ENCODE results near the gene CLEC3B. TPM values are rescaled to one million over a fixed set of nuclear protein-coding genes. Genes with fewer than 3 reads are reported as not detected.
"Not testable (repeated sequence)": the region's sequence is repeated elsewhere in the genome, so short reads cannot be mapped to it uniquely, and the experiment has no call there.

CLEC3B gene
- total RNA-seq, 1 experiment from 2014 or later = not detected

DNA sequence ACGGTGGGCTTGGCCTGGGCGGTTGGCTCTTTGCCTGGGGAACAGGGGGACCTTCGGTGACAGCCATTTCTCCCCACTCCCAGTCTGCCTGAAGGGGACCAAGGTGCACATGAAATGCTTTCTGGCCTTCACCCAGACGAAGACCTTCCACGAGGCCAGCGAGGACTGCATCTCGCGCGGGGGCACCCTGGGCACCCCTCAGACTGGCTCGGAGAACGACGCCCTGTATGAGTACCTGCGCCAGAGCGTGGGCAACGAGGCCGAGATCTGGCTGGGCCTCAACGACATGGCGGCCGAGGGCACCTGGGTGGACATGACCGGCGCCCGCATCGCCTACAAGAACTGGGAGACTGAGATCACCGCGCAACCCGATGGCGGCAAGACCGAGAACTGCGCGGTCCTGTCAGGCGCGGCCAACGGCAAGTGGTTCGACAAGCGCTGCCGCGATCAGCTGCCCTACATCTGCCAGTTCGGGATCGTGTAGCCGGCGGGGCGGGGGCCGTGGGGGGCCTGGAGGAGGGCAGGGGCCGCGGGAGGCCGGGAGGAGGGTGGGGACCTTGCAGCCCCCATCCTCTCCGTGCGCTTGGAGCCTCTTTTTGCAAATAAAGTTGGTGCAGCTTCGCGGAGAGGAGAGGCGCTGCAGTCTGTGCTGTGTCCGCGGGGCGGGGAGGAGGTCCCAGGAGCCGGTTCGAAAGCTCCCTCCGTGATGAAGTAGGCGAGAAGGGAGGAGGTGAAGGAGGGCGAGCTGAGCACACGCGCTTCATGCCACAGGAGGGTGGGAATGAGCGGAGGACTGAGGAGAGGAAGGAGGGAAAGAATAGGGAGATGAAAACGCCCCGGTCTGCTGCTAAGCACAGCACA, 9.6 kb downstream of the CLEC3B start:
- no peak for DNase-seq (ENCODE audit: low read depth)

DNA sequence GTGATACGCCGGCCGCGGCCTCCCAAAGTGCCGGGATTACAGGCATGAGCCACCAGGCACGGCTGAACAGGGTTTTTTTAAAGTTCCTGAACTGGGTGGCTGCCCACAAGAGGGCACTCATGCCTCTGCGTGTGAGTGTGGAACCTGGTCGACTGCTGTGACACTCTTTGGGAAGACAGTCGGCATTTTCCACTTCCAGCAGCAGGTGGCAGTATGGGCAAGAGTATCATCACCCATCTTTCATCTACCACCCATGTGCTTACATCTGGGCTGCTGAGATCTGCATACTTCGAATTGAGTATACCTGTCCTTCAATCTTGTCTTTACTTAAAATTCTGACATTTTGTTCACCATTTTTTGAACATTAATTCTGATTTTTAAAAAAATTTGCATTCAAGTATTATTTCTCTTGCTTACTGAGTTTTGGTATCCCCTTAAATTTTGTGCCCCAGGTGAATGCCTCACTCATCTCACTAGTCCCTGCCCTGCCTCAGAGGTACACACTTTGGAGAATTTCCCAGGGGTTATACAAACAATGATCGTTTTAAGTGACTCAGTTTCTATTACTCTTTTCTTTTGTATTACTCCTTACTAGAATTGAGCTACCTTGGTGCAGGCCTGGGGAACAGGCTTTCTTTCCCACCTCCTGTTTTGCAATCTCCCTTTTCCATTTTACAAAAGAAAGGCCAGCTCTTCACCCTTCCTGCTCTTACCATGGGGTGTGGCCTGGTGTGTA, 11.8 kb downstream of the CLEC3B start:
- peak; percentile 91 for DNase-seq (ENCODE audit: low read depth)

DNA sequence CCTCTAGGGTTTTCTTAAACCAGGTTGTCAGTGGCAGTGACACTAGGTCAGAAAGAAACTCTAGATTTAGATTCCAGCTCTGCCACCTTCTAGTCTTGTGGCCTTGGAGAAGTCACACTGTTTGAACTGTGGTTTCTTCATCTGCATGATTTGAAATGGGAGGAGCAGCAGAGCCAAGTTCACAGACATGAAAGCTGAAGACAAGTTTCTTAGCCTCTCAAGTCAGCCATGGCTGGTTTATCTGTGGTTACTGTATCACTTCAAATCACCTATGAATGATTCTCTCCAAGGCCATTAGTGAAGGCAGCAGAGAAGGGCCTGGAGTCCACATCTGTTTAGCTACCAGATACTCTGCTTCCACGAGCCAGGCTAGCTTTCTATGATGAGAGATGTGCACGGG, 15.6 kb downstream of the CLEC3B start:
- no peak for DNase-seq (ENCODE audit: low read depth)

DNA sequence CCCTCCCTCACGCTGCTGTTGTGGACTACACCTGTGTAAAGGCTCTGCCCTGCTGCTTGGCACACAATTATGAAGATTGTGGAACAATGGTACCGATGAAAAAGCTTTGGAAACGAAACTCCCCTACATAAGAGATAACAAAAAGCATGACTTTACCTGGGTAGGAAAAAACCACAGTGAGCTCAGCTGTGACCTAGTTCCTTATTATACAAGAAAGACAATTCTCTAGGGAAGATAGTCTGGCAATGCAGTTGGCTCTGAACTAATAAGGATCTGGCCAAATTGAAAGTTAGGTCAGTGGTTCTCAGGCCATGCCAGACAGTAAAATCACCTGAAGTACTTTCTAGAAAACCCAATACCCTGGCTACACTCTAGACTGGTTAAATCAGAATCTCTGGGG, 16.1 kb downstream of the CLEC3B start:
- DNase-seq (ENCODE audit: low read depth) = no peak

DNA sequence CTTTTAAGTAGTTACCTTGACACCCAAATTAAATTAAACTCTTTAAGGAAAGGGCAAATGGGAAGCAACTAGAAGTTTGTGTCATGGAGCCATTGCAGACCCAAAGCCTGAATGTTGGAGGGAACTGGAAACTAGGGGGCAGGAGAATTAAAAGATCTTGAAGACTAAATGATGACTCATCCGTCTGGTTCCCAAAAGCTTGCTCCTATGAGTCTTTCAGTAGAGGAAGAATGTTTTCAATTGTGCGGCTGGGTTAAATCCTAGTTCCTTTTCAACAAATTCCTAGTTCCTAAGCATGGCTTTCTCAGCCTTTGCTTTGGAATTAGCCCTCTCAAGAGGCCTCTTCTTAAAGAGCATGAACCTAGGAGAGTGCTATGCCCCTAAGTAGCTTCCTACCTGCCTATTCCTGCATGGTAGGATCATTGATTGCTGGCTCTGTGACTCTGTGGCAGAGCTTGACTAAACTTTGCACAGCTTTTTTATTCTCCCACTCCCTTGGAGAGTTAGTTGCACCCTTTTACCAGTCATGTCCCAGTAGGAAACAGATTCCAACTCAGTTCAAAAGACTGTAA, 17.7 kb downstream of the CLEC3B start:
- peak; percentile 71 for DNase-seq (ENCODE audit: low read depth)

DNA sequence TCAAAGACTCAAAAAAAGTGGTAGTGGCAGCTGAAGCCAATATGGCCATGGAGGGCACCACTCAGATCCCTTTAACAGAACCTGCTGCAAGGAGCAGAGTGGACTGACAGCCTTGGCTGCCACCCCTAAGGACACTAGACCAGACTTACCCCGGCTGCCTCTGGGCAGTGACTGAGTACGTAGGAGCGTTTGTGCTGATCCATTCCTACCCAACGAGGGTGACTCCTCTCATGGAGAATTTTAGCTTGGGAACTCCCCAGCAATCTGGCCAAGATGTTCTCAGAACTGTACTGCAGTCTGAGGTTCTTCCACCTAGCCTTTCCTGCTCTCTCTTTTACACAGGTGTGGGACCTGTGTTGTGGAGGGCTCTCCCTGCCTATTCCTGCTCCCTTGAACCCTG, 22.1 kb downstream of the CLEC3B start:
- no peak for DNase-seq (ENCODE audit: low read depth)

DNA sequence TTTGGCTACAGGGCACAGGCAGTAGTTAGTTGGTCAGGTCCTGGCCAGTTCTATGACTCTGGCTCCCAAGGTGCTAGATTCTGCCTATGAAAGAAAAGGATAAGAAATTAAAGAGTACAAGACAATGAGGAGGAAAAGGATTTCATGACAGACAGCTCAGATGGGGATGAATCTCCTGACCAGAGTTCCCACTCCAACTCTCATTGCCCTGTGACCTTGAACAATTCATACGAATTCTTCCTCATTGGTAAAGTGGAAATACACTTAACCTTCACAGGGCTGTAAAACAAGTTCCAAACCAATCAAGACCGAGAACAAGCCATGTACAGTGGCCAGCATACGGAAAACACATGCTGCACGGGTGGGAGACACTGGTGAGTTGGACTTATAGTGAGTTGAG, 23.7 kb downstream of the CLEC3B start:
- DNase-seq (ENCODE audit: low read depth) = no peak

DNA sequence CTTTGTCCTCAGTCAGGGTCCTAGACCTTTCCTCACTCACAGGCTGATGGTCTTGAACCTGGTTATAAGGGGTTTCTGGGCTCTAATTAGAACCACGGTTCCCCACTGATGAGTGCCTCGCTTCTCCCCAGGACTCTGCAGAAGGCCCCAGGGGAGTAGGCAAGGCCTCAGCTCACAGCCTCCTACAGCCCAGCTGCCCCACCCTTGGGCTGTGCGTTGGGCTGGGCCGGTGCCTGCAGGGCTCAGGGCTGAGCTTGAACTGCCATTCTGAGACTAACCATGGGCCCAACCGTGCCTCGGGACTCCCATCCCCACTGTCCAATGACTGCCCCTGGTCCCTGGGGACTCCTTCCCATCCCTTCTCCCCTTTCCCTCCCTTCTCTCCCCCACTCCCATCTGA, 25.6 kb downstream of the CLEC3B start:
- no peak for DNase-seq (ENCODE audit: low read depth)

DNA sequence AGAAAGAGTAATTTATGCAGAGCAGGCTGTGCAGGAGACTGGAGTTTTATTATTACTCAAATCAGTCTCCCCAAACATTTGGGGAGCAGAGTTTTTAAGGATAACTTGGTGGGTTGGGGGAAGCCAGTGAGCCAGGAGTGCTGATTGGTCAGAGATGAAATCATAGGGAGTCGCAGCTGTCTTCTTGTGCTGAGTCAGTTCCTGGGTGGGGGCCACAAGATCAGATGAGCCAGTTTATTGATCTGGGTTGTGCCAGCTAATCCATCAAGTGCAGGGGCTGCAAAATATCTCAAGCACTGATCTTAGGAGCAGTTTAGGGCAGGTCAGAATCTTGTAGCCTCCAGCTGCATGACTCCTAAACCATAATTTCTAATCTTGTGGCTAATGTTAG, 27.7 kb downstream of the CLEC3B start:
- DNase-seq (ENCODE audit: low read depth) = not testable (repeated sequence)

DNA sequence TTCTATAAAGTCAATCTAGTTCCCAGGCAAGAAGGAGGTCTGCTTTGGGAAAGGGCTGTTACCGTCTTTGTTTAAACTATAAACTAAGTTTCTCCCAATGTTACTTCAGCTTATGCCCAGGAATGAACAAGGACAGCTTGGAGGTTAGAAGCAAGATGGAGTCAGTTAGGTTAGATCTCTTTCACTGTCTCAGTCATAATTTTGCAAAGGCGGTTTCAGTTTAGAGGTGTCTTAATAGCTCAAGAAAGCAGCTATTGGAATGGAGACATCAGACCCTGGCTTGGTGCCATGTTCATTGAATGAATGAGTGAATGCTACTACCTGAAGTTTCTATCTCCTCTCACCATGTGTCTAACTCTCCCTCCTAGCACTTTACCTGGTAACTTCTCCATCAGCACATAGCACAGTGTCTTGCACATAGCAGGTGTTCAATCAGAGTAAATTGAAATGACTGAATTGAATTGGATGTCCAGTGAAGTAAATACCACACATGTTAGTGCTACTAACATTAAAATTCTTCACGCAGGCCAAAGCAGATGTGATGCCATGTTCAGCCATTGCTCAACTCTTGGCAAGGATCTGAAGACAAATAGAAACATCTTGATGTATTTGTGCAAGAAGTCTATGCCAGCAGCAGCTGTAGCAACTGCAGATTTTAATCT, 28.2 kb downstream of the CLEC3B start:
- no peak for DNase-seq (ENCODE audit: low read depth)

DNA sequence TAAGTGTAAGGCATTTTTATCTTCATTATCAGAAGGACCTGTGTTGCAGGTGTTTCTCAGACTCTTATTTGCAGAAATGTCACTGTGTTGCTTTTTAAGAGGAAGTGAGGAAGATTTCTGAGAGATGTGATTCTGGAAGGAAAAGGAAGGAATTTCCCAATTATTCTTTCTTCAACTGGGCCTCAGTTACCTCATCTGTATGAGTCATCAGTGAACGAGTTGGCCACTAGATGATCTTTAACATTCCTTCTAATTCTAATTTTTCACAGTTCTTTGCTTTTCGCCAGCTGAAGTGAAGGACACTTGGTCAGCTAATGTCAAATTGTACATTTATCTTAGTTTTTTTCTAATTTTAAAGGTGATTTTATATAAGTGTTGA, 28.9 kb downstream of the CLEC3B start:
- peak; percentile 23 for DNase-seq (ENCODE audit: low read depth)

DNA sequence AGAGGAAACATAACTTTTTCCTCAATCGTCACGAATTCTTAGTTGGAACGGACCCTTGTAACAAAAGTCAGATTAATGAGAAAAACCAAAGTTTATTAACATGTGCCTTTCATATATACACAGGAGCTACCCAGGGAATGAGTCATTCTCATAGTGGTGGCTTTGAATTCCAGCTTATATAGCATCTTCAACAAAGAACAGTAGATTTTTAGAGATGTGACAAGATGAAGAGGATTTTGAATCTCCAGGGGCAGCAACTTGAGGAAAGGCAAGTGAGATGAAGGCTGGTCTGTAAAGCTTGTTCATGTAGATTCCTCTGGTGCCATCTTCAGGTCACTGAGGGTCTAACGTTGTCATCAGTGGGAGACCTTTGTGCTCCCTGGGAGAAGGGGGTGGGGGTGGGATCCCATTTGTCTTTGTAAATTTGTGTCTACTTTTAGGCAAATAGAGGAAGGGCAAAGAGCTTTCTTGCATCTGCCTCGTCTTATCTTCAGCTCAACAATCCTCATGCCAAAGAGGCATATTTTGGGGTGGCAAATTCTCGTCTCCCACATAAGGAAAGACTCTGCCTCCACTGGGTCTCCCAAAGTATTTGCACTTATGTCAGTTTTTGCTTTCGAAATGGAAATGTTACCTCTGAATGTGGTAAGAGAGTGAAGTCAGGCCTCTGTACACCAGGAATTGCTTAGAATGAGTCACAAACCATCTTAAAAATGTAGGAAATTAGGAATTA, 29.5 kb downstream of the CLEC3B start:
- DNase-seq (ENCODE audit: low read depth) = peak; percentile 38

DNA sequence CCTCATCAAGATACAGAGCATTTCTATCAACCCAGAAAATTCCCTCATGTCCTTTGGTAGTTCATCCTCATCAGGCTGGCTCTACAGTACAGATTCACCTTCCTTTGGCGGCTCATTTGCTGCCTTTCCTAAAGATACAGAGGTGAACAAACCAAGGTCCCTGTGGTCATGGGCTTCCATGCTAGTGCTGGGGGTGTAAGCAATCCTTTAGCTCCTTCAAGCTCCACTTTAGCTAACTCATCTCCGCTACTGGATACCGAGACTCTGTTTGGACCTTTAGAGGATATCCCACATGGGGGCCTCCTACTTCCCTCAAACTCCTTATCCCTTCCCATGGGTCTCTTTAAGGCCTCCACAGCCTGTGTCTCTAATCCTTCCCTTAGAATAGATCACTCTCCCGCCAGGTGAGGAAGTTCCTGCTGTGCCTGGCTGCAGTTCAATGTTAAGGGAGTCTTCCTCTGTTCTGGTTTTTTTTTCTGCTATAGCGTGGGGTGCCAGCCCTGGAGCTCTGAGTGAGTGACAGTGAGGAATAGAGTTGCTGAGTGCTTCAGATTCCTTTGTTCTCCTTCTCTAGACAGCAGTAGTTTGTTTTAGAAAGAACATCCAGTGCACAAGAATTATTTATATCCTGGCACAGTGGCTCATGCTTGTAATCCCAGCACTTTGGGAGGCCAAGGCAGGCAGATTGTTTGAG, 30.7 kb downstream of the CLEC3B start:
- no peak for DNase-seq (ENCODE audit: low read depth)

DNA sequence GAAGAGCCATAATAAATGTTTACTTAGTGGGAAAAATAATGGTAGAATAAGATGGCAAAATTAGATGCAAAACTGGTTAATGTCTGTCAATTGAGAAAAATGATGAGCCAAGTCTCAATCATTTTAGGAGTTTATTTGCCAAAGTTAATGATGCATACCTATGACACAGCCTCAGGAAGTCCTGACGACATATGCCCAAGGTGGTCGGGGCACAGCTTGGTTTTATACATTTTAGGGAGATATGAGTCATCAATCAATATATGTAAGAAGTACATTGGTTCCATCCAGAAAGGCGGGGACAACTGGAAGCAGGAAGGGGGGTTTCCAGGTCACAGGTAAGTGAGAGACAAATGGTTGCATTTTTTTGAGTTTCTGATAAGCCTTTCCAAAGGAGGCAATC, 31.5 kb downstream of the CLEC3B start:
- peak; percentile 17 for DNase-seq (ENCODE audit: low read depth)

DNA sequence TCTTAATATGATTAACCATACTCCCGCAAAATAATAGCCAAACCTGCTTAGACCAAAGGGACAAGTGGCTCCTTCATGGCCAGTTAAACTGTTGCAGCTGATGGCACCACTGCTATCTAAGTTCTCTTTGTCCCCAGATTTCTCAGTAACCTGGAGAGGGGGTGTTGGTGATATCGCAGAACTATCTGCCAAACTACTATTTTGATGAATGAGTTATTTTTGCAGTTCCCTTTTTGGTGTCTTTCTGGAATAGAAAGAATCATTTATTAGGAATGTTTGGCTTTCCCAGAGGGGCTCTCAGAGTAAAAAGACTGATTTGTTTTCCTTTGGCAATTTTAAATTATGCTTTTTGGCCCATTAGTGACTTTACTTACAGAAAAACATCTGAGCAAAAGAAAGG, 33.0 kb downstream of the CLEC3B start:
- no peak for DNase-seq (ENCODE audit: low read depth)

DNA sequence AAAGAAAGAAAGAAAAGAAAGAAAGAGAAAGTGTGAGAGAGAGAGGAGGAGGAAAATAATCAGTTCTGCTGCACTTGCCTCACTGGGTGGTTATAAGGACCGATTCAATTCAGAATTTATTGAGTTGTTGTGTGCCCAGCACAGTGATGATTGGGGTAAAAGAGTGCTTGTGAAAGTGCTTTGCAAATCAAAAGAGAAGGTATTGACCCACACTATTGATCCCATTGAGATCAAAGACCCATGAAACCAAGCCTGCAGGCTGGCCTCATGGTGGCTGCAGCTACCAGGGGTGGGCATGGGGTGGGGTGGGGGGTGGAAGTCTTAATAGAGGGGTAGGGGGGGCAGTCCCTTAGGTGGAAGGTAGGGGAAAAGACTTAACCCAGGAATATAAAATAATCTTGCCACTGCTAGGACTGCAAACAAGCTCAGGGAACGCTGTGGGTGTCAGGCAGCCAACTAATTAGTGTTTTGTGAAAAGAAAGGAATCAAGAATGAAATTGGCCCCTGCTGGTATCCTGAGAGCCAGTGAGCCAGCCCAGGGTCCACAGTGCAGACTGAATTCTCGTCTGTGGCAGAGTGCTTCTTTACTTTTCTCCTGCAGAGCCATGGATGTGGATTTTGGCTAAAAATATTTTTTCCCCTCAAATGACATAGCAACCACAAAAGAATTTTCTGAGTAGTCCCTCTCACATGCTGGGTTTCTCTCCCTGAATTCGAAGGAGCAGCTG, 34.2 kb downstream of the CLEC3B start:
- DNase-seq (ENCODE audit: low read depth) = no peak

DNA sequence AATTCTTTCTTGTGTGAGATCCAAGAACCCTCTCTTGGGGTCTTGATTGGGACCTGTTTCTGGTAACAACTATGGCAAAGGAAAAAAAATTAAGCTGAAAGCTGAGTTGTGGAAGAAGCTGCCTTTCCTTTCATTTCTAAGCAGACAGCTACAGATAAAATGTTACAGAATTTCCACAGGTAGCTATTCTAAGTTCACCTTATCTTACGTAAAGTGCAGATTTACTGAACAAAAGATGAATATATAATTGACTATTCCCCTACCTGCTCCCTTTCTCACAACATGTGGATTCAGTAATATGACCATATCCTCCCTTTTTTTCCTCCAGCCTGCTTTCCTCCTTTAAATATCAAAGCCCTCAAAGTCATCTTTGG, 36.6 kb downstream of the CLEC3B start:
- no peak for DNase-seq (ENCODE audit: low read depth)

DNA sequence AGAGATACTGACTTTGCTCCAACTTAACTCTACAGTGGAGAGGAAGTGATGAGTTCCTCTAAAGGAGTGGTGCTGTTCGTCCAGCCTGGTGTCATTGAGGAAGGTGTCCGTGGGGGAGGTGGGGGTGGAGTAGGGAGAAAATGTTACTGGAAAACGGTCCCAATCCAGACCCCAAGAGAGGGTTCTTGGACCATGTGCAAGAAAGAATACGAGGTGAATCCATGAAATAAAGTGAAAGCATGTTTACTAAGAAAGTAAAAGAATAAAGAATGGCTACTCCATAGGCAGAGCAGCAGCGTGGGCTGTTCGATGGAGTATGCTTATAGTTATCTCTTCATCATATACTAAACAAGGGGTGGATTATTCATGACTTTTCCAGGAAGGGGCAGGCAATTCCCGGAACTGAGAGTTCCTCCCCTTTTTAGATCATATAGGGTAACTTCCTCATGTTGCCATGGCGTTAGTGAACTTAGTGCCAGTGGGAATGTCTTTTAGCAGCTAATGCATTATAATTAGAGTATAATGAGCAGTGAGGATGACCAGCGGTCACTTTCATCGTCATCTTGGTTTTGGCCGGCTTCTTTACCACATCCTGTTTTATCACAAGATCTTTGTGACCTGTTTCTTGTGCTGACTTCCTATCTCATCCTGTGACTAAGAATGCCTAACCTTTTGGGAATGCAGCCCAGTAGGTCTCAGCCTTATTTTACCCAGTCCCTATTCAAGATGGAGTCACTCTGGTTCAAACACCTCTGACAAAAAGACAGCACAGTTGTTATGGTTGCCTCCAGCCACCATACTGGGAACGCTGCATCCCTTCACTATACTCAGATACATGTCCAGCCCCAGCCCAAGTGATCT, 38.6 kb downstream of the CLEC3B start:
- DNase-seq (ENCODE audit: low read depth) = peak; percentile 64

DNA sequence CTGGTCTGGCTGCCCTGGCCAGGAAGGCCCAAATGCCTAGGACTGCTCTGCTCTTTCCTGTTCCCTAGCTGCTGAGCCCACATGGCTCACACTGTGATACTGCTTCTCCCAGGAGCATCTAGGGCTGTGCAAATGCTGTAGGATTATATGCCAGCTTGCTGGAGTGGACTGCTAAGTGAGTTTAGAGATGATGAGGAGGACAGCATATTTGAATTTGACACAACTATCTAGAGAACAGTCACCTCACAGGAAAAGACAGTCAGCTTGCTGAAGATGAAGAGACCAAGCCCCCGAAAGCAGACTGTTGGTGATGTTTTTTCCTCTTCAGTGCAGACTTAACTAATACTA, 39.2 kb downstream of the CLEC3B start:
- no peak for DNase-seq (ENCODE audit: low read depth)

All from Daoy (cell line).